Heart left ventricle (tissue), 13 donors: ENCODE results near the gene ALCAM.

ENCODE experiments used
- CTCF ChIP-seq, 12 donors: fragments of 200-600 bp; sonication (generic) in 4 of 12; IDR thresholded peaks; one replicate each; pipeline versions ENCODE4 v1.5.0 to v1.8.0; 2018 to 2022; ENCODE audit warnings: antibody characterized with exemption in 12 of 12, mild to moderate bottlenecking in 5 of 12
- POLR2A ChIP-seq, 2 donors: fragments of 450-650 bp; IDR thresholded peaks; one replicate each; pipeline ENCODE4 v1.6.1; 2017; ENCODE audit warnings: antibody characterized with exemption in 2 of 2, mild to moderate bottlenecking in 2 of 2, moderate library complexity in 2 of 2
- donor health status: ischemic (EF 13 %, LVEDD 7.1; RV severe dilation, severe dysfunction).
- donor health status: DM: no; HTN: yes; CAD: no.
- donor health status: DM: no; HTN: no; CAD: no.
- donor health status: ischemic (EF 25% LVEDD 6.9; RV normal size, moderate dysfunction).
- donor health status: ischemic (EF 25% LVEDD 5.7; RV mildly dilated, moderate dysfunction).
- donor health status: ischemic (EF 35%, LVEDD 5.7; RV mildly dilated, moderate dysfunction).
- donor health status: nonischemic (EF 11% LVEDD 7.7; RV severe dilation, severe dysfunction).
- donor health status: DM: yes; HTN: yes; CAD: no.
- donor health status: PGD.
- donor health status: ischemic (EF 29% LVEDD 5.4; RV normal size, mild dysfunction).
- donor health status: nonischemic (EF 23%, LVEDD 6.1; RV moderate dilation, normal function).

DNA sequence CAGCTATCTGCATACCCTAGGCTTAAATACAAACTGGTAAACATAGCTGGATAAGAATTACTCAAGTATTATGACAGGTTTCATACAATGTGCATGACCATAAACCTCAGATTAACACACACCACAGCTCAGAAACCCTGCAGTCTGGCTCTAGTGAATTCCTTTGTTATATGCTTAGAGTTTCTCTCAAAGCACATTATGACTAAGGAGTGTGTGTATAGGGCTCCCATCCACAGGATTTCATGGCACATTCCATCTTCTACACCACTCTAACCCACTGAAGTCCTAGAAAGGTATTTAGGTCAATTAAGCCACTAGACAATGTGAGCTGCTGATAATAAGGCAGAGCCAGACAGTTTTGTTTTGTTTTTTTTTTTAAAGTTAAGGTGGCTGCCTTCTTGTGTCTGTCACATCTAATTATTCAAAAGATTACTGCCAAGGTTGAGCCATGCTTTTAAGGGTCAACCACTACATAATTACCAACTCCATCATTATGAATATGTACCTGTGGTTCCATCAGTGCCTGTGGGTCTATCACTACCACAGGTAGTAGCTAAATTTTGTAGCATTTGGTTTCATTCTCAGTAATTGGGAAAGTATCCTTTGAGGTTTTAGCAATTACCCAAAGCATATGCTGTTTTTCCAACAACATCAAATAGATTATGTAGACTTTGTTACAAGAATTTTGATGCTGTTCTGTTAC, 107.0 kb downstream of the ALCAM start:
- TF ChIP-seq CTCF (IDR thresholded peaks at IDR 0.05) (no peak), POLR2A (IDR thresholded peaks at IDR 0.05) (no peak)
